ENCODE results near the gene CHCHD6.

Gene CHCHD6

GRCh38 chr3:126934031-126934531, 230.0 kb downstream of the CHCHD6 start:
- no peaks in the 10 kb centered on the region for H3K27me3 ChIP-seq (ENCODE audit: control insufficient read depth, insufficient read depth, low read length)
- H3K4me1 ChIP-seq (ENCODE audit: control insufficient read depth, insufficient read depth, low read length), result no peaks in the 10 kb centered on the region
- no peak overlapping the region for H3K4me3 ChIP-seq (ENCODE audit: low read length)
- no peaks in the 10 kb centered on the region for H3K9me3 ChIP-seq (ENCODE audit: control insufficient read depth, low read length)
- no peaks in the 10 kb centered on the region for H3K36me3 ChIP-seq (ENCODE audit: control insufficient read depth, insufficient read depth, low read length)
- H3K9ac ChIP-seq (ENCODE audit: low read length), result no peak overlapping the region

GRCh38 chr3:126934991-126935390, 231.0 kb downstream of the CHCHD6 start:
- H3K9ac ChIP-seq (ENCODE audit: low read length), result no peak overlapping the region
- no peaks in the 10 kb centered on the region for H3K9me3 ChIP-seq (ENCODE audit: control insufficient read depth, low read length)
- H3K4me3 ChIP-seq (ENCODE audit: low read length), result no peak overlapping the region
- no peaks in the 10 kb centered on the region for H3K27me3 ChIP-seq (ENCODE audit: control insufficient read depth, insufficient read depth, low read length)
- H3K4me1 ChIP-seq (ENCODE audit: control insufficient read depth, insufficient read depth, low read length), result no peaks in the 10 kb centered on the region
- no peaks in the 10 kb centered on the region for H3K36me3 ChIP-seq (ENCODE audit: control insufficient read depth, insufficient read depth, low read length)

GRCh38 chr3:126935756-126936509, 231.9 kb downstream of the CHCHD6 start:
- Histone ChIP-seq H3K27me3 (ENCODE audit: control insufficient read depth, insufficient read depth, low read length) (no peaks in the 10 kb centered on the region), H3K4me1 (ENCODE audit: control insufficient read depth, insufficient read depth, low read length) (no peaks in the 10 kb centered on the region), H3K36me3 (ENCODE audit: control insufficient read depth, insufficient read depth, low read length) (no peaks in the 10 kb centered on the region), H3K9ac (ENCODE audit: low read length) (no peak overlapping the region), H3K4me3 (ENCODE audit: low read length) (no peak overlapping the region), H3K9me3 (ENCODE audit: control insufficient read depth, low read length) (no peaks in the 10 kb centered on the region)

- no peak overlapping the region for H3K9ac ChIP-seq (ENCODE audit: low read length)
- no peaks in the 10 kb centered on the region for H3K9me3 ChIP-seq (ENCODE audit: control insufficient read depth, low read length)
- no peaks in the 10 kb centered on the region for H3K36me3 ChIP-seq (ENCODE audit: control insufficient read depth, insufficient read depth, low read length)
- H3K4me1 ChIP-seq (ENCODE audit: control insufficient read depth, insufficient read depth, low read length), result no peaks in the 10 kb centered on the region
- no peak overlapping the region for H3K4me3 ChIP-seq (ENCODE audit: low read length)
- no peaks in the 10 kb centered on the region for H3K27me3 ChIP-seq (ENCODE audit: control insufficient read depth, insufficient read depth, low read length)
These were observed 232.9 kb downstream of the CHCHD6 start for GRCh38 chr3:126936853-126937425.

- H3K9me3 ChIP-seq (ENCODE audit: control insufficient read depth, low read length), result no peaks in the 10 kb centered on the region
These were observed 233.5 kb downstream of the CHCHD6 start for GRCh38 chr3:126937533-126937932.

GRCh38 chr3:126937973-126938372, 233.9 kb downstream of the CHCHD6 start:
- Histone ChIP-seq H3K27me3 (ENCODE audit: control insufficient read depth, insufficient read depth, low read length) (no peaks in the 10 kb centered on the region), H3K4me1 (ENCODE audit: control insufficient read depth, insufficient read depth, low read length) (no peaks in the 10 kb centered on the region), H3K9ac (ENCODE audit: low read length) (no peak overlapping the region), H3K9me3 (ENCODE audit: control insufficient read depth, low read length) (no peaks in the 10 kb centered on the region), H3K36me3 (ENCODE audit: control insufficient read depth, insufficient read depth, low read length) (no peaks in the 10 kb centered on the region), H3K4me3 (ENCODE audit: low read length) (no peak overlapping the region)

More at GRCh38 chr3:126937533-126937932, 233.5 kb downstream of the CHCHD6 start:
- Histone ChIP-seq H3K36me3 (ENCODE audit: control insufficient read depth, insufficient read depth, low read length) (no peaks in the 10 kb centered on the region), H3K4me1 (ENCODE audit: control insufficient read depth, insufficient read depth, low read length) (no peaks in the 10 kb centered on the region), H3K4me3 (ENCODE audit: low read length) (no peak overlapping the region), H3K27me3 (ENCODE audit: control insufficient read depth, insufficient read depth, low read length) (no peaks in the 10 kb centered on the region), H3K9ac (ENCODE audit: low read length) (no peak overlapping the region)

- H3K9ac ChIP-seq (ENCODE audit: low read length), result no peak overlapping the region
- no peaks in the 10 kb centered on the region for H3K4me1 ChIP-seq (ENCODE audit: control insufficient read depth, insufficient read depth, low read length)
- H3K36me3 ChIP-seq (ENCODE audit: control insufficient read depth, insufficient read depth, low read length), result no peaks in the 10 kb centered on the region
- no peaks in the 10 kb centered on the region for H3K27me3 ChIP-seq (ENCODE audit: control insufficient read depth, insufficient read depth, low read length)
- no peaks in the 10 kb centered on the region for H3K9me3 ChIP-seq (ENCODE audit: control insufficient read depth, low read length)
- H3K4me3 ChIP-seq (ENCODE audit: low read length), result no peak overlapping the region
These were observed 234.7 kb downstream of the CHCHD6 start for GRCh38 chr3:126938520-126939337.

- Histone ChIP-seq H3K36me3 (ENCODE audit: control insufficient read depth, insufficient read depth, low read length) (no peaks in the 10 kb centered on the region), H3K9me3 (ENCODE audit: control insufficient read depth, low read length) (no peaks in the 10 kb centered on the region), H3K4me1 (ENCODE audit: control insufficient read depth, insufficient read depth, low read length) (no peaks in the 10 kb centered on the region), H3K4me3 (ENCODE audit: low read length) (no peak overlapping the region), H3K9ac (ENCODE audit: low read length) (no peak overlapping the region), H3K27me3 (ENCODE audit: control insufficient read depth, insufficient read depth, low read length) (no peaks in the 10 kb centered on the region)
These were observed 235.3 kb downstream of the CHCHD6 start for GRCh38 chr3:126939338-126939718.

GRCh38 chr3:126939733-126940132, 235.7 kb downstream of the CHCHD6 start:
- Histone ChIP-seq H3K4me1 (ENCODE audit: control insufficient read depth, insufficient read depth, low read length) (no peaks in the 10 kb centered on the region), H3K4me3 (ENCODE audit: low read length) (no peak overlapping the region), H3K9me3 (ENCODE audit: control insufficient read depth, low read length) (no peaks in the 10 kb centered on the region), H3K9ac (ENCODE audit: low read length) (no peak overlapping the region), H3K36me3 (ENCODE audit: control insufficient read depth, insufficient read depth, low read length) (no peaks in the 10 kb centered on the region), H3K27me3 (ENCODE audit: control insufficient read depth, insufficient read depth, low read length) (no peaks in the 10 kb centered on the region)

- H3K9ac ChIP-seq (ENCODE audit: low read length), result no peak overlapping the region
- H3K4me3 ChIP-seq (ENCODE audit: low read length), result no peak overlapping the region
- no peaks in the 10 kb centered on the region for H3K27me3 ChIP-seq (ENCODE audit: control insufficient read depth, insufficient read depth, low read length)
- H3K4me1 ChIP-seq (ENCODE audit: control insufficient read depth, insufficient read depth, low read length), result no peaks in the 10 kb centered on the region
- no peaks in the 10 kb centered on the region for H3K9me3 ChIP-seq (ENCODE audit: control insufficient read depth, low read length)
- H3K36me3 ChIP-seq (ENCODE audit: control insufficient read depth, insufficient read depth, low read length), result no peaks in the 10 kb centered on the region
These were observed 237.8 kb downstream of the CHCHD6 start for GRCh38 chr3:126941721-126942270.

GRCh38 chr3:126944089-126944965, 240.3 kb downstream of the CHCHD6 start:
- Histone ChIP-seq H3K4me1 (ENCODE audit: control insufficient read depth, insufficient read depth, low read length) (no peaks in the 10 kb centered on the region), H3K4me3 (ENCODE audit: low read length) (no peak overlapping the region), H3K36me3 (ENCODE audit: control insufficient read depth, insufficient read depth, low read length) (no peaks in the 10 kb centered on the region), H3K27me3 (ENCODE audit: control insufficient read depth, insufficient read depth, low read length) (no peaks in the 10 kb centered on the region), H3K9me3 (ENCODE audit: control insufficient read depth, low read length) (no peaks in the 10 kb centered on the region), H3K9ac (ENCODE audit: low read length) (no peak overlapping the region)

Measured in mucosa of stomach (tissue), 1 donor.